Measurements from ENCODE around the gene FOXP1. TPM values are rescaled to one million over a fixed set of nuclear protein-coding genes. Genes with fewer than 3 reads are reported as not detected.

FOXP1 gene
- total and polyA plus RNA-seq, 2 of the 13 experiments (the other 11 are each of a cell fraction or from before 2014, with no cell fraction given) = 40.4 to 59.0 TPM

DNA sequence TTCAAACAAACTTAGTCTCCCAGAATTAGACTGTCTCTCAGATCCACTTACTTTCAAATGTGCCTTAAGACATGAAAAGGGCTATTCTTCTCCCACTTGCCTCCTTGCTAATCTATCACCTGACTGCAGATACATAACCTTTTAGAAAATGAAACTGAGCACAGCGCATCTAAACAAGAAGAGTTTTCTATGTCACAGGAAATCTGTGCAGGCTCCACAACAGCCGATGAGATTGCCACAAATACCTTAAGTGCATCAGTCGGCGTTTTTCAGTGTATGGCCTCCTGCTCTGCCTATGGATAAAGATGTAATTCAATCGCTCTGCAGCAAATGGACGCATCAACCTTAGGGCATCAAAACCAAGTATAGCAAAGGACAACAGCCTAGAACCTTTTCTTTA lies 544.2 kb downstream of the FOXP1 start:
- Histone ChIP-seq H3K9me3 (ENCODE audit: low read length) (no peaks in the 10 kb centered on the region), H3K4me1 (ENCODE audit: insufficient read depth, low read length) (peaks cover 13% of the 10 kb centered on the region), H2AFZ (ENCODE audit: low read length) (no peak overlapping the region), H3K4me2 (ENCODE audit: low read depth, low read length) (no peak overlapping the region), H3K36me3 (replicated peaks in 1 of 2; ENCODE audit: control insufficient read depth in 1 of 2, insufficient read depth in 2 of 2, low read length in 2 of 2) (peaks cover 32 to 92% of the 10 kb centered on the region in 2 experiments), H3K27me3 (ENCODE audit: control insufficient read depth in 1 of 2, insufficient read depth in 2 of 2, low read length in 2 of 2) (no peaks in the 10 kb centered on the region), H4K20me1 (ENCODE audit: insufficient read depth, low read length) (no peaks in the 10 kb centered on the region), H3K9ac (ENCODE audit: insufficient read depth, low read depth, low read length) (no peak overlapping the region), H3K79me2 (ENCODE audit: insufficient read depth, low read length) (peaks cover 15% of the 10 kb centered on the region), H3K27ac (ENCODE audit: extremely low read length, insufficient read depth, low read length) (no peak overlapping the region), H3K4me3 (replicated peaks in 1 of 3; ENCODE audit: insufficient read depth in 1 of 3, low read depth in 2 of 3, low read length in 3 of 3) (no peak overlapping the region)
- DNase-seq (ENCODE audit: low spot score) (no peak), FAIRE-seq (no peak), ATAC-seq (no peak)
- BruUV-seq (replicated peaks) = no TSS peak
- CTCF ChIA-PET (ENCODE audit: low intra/inter-chr PET ratio, low total read pairs) = no interaction called here
- POLR2A ChIA-PET = no interaction called here
- in situ Hi-C loops (cut with HindIII; ENCODE audit: extremely low pct_ligation_motif_present, low pct_unique_long_range_greater_than_20kb) (no loop called here), intact Hi-C loops (cut with micrococcal nuclease; ENCODE audit: unreplicated experiment) (no loop called here)
- 99% methylated on average over 6 of the region's 6 CpGs for WGBS (ENCODE audit: low lambda C conversion rate)
- TF ChIP-seq XBP1 (CRISPR knock-in tag; IDR thresholded peaks at IDR 0.05) (no peak), MAFF (IDR thresholded peaks at IDR 0.05; ENCODE audit: low read depth, low read length) (peak; percentile 81), MAFK (conservative IDR thresholded peaks at IDR 0.05 in 1 of 2, IDR thresholded peaks at IDR 0.05 in 1 of 2; ENCODE audit: low read length in 2 of 2) (peak; percentile 83 to 92)

- POLR2A ChIA-PET = no interaction called here
- CTCF ChIA-PET (ENCODE audit: low intra/inter-chr PET ratio, low total read pairs) = no interaction called here
- TF ChIP-seq CEBPB (IDR thresholded peaks at IDR 0.05; ENCODE audit: borderline replicate concordance, low read depth, low read length) (no peak), NCOA1 (CRISPR knock-in tag; IDR thresholded peaks at IDR 0.05) (no peak), MYPOP (CRISPR knock-in tag; IDR thresholded peaks at IDR 0.05) (no peak), SIX1 (CRISPR knock-in tag; IDR thresholded peaks at IDR 0.05; ENCODE audit: borderline replicate concordance) (no peak), CEBPZ (IDR thresholded peaks at IDR 0.05; ENCODE audit: low read length) (no peak), CSRNP1 (CRISPR knock-in tag; IDR thresholded peaks at IDR 0.05) (no peak), PLRG1 (conservative IDR thresholded peaks at IDR 0.05) (no peak), SP140L (CRISPR knock-in tag; IDR thresholded peaks at IDR 0.05; ENCODE audit: borderline replicate concordance) (no peak)
- TF ChIP-seq, protein P1, sequence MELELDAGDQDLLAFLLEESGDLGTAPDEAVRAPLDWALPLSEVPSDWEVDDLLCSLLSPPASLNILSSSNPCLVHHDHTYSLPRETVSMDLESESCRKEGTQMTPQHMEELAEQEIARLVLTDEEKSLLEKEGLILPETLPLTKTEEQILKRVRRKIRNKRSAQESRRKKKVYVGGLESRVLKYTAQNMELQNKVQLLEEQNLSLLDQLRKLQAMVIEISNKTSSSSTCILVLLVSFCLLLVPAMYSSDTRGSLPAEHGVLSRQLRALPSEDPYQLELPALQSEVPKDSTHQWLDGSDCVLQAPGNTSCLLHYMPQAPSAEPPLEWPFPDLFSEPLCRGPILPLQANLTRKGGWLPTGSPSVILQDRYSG (CRISPR knock-in tag; IDR thresholded peaks at IDR 0.05) = no peak
These were observed 545.8 kb downstream of the FOXP1 start for GRCh38 chr3:71037775-71038174.

More at GRCh38 chr3:71037775-71038174, 545.8 kb downstream of the FOXP1 start:
- no peak overlapping the region for H2AFZ ChIP-seq (ENCODE audit: low read length)
- H3K79me2 ChIP-seq (ENCODE audit: insufficient read depth, low read length) = peaks cover 19% of the 10 kb centered on the region
- H3K27ac ChIP-seq (ENCODE audit: extremely low read length, insufficient read depth, low read length) = no peak overlapping the region
- FAIRE-seq (no peak), ATAC-seq (no peak), DNase-seq (ENCODE audit: low spot score) (no peak)
- H3K9ac ChIP-seq (ENCODE audit: insufficient read depth, low read depth, low read length) = no peak overlapping the region
- H3K9me3 ChIP-seq (ENCODE audit: low read length) = no peaks in the 10 kb centered on the region
- intact Hi-C loops (cut with micrococcal nuclease; ENCODE audit: unreplicated experiment) = no loop called here
- 0 out of 2 replicates have a peak, but pooled peaks cover 4% of the 10 kb centered on the region for H4K20me1 ChIP-seq (ENCODE audit: insufficient read depth, low read length)
- in situ Hi-C loops (cut with HindIII; ENCODE audit: extremely low pct_ligation_motif_present, low pct_unique_long_range_greater_than_20kb) = no loop called here
- 95% methylated on average over 7 of the region's 7 CpGs for WGBS (ENCODE audit: low lambda C conversion rate)
- peaks cover 35 to 91% of the 10 kb centered on the region in 2 experiments for H3K36me3 ChIP-seq (replicated peaks in 1 of 2; ENCODE audit: control insufficient read depth in 1 of 2, insufficient read depth in 2 of 2, low read length in 2 of 2)
- peaks cover 13% of the 10 kb centered on the region for H3K4me1 ChIP-seq (ENCODE audit: insufficient read depth, low read length)
- no peak overlapping the region for H3K4me3 ChIP-seq (replicated peaks in 1 of 3; ENCODE audit: insufficient read depth in 1 of 3, low read depth in 2 of 3, low read length in 3 of 3)
- no TSS peak for BruUV-seq (replicated peaks)
- no peak overlapping the region for H3K4me2 ChIP-seq (ENCODE audit: low read depth, low read length)
- no peaks in the 10 kb centered on the region for H3K27me3 ChIP-seq (ENCODE audit: control insufficient read depth in 1 of 2, insufficient read depth in 2 of 2, low read length in 2 of 2)
